ENCODE results near the gene TRAPPC2.
"Not testable (repeated sequence)": the region's sequence is repeated elsewhere in the genome, so short reads cannot be mapped to it uniquely, and the experiment has no call there.

Gene TRAPPC2

DNA sequence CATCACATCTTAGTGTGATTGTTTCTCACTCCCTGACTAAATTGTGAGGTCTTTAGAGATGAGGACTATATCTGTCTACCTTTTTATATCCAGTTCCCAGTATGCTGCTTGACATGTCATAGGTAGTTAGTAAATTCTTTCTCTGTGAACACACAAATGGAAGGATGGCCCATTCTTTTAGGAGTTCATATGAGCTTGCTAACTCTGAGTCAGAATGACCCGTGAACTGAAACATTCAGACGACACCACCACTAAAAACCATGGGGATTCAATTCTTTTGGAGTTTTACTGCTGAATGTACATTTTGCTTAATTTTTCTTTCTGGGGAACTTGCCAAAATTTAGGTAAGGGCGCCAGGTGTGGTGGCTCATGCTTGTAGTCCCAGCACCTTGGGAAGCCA lies 14.1 kb upstream of the TRAPPC2 start:
- no peak for DNase-seq

DNA sequence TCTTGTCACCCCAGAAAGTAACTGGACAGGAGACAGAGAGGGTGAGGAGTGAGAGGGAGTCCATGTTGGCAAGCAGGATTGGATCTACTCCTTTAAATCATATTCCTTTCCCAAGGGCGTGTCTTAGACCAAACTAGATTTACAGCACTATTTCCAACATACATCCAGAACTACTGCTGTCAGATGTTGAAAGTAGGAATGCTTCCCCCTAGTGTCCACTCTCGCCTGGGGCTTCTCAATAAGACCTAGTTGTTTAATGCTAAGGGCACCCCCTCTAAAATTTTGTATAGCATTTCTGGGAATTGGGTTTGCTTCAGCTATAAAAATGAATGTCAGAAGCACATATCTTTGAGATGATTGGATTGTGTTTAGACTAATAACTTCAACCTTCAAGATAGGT lies 13.4 kb upstream of the TRAPPC2 start:
- DNase-seq = no peak

DNA sequence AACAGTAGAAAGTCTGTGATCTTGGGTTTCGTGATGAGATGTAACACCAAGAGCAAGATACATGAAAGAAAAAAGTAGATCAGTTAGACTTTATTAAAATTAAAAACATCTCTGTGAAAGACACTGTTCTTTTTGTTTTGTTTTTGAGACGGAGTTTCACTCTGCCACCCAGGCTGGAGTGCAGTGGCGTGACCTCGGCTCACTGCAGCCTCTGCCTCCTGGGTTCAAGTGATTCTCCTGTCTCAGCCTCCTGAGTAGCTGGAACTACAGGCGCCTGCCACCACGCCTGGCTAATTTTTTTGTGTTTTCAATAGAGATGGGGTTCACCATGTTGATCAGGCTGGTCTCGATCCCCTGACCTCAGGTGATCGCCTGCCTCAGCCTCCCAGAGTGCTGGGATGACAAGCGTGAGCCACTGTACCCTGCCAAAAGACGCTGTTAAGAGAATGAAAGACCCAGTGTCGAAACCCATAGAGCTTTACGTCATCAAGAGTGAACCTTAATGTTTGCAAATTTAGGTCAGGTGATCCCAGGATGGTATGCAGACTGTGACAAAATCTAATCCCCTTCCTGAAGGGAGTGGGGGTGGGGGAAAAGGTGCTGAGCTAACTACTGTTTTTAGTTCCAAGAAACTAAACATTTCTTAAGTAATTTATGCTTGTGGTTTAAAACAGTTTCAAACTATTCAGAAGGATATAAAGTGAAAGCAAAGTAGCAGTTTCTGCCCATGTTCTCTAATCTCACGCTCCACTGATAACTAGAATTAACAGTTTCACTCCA lies 8.2 kb upstream of the TRAPPC2 start:
- DNase-seq = no peak

DNA sequence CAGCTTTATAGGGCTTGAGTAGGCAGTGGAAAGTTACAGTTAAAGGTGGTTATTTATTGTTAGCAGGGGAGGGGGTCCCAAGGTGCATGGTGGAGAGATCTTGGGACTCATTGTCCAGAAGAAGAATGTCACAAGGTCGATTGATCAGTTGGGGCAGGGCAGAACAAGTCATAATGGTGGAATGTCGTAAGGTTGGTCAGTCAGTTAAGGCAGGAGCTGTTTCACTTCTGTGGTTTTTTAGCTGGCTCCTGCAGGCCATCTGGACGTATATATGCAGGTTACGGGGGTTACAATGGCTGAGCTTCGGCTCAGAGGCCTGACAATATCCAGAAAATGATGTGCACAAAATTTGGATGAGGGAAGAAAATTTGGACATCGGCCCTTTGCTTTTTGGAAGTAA lies 7.3 kb upstream of the TRAPPC2 start:
- DNase-seq = no peak

DNA sequence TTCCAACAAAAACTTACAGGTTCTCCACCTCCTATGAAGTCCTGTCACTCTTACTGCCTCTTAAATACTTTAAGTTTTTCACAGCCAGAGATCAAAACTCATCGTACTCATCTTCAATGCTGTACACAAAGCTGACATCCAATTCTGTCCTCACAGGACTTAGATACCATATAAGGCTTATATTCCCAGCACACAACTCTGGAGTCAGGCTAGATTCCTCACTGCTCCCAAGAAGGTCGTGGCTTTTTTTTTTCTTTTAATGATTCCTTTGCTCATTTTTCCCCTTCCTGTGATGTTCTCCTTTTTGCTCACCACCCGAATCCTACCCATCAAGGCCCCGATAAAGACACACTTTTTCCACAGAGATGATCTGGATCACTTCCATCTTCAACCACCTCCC lies 914 bp downstream of the TRAPPC2 start:
- DNase-seq = no peak

DNA sequence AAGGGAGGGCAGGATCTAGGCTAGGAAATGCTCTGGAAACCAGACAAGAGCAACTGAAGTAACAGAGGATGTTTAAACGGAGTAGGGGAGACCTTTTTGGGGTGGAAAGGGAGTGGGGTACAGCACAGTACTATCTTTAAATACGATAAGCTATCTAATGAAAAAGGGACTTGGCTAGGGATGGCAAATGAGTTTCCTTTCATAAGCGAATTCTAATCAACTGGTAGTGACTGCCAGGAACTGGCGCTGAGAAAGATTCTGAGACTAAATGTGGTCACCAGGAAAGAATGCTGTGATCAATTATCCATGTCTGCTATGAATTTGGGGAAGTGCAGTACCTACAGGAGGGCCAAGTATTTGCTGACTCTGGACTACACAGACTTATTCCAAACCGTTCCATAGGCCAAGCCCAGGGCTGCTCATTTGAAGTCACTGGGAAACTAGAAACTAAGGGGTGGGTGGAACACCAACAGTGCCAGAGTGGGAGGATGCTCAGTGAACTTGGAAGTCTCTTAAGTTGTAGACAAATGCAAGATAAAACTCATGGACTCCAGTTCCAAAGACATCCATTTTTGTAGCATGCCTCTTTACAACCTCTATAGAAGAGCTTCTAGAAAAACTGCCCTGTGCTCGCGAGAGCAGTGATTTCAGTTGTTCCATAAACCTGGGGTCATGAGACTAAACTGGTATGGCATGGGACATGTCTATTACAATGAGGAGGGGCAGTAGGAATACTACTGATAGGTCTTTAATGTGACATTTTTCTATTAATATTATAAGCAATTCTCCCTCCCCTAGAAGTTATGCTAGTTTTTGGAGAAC lies 2.0 kb downstream of the TRAPPC2 start:
- DNase-seq = no peak

DNA sequence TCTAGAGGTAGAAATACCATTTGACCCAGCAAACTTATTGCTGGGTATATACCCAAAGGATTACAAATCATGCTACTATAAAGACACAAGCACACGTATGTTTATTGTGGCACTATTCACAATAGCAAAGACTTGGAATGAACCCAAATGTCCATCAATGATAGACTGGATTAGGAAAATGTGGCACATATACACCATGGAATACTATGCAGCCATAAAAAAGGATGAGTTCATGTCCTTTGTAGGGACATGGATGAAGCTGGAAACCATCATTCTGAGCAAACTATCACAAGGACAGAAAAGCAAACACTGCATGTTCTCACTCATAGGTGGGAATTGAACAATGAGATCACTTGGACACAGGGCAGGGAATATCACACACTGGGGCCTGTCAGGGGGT lies 3.9 kb downstream of the TRAPPC2 start:
- DNase-seq = not testable (repeated sequence)

DNA sequence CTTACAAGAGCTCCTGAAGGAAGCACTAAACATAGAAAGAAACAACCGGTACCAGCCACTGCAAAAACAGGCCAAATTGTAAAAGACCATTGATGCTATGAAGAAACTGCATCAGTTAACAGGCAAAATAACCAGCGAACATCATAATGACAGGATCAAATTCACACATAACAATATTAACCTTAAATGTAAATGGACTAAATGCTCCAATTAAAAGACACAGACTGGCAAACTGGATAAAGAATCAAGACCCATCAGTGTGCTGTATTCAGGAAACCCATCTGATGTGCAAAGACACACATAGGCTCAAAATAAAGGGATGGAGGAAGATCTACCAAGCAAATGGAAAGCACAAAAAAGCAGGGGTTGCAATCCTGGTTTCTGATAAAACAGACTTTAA lies 7.8 kb downstream of the TRAPPC2 start:
- DNase-seq = not testable (repeated sequence)

DNA sequence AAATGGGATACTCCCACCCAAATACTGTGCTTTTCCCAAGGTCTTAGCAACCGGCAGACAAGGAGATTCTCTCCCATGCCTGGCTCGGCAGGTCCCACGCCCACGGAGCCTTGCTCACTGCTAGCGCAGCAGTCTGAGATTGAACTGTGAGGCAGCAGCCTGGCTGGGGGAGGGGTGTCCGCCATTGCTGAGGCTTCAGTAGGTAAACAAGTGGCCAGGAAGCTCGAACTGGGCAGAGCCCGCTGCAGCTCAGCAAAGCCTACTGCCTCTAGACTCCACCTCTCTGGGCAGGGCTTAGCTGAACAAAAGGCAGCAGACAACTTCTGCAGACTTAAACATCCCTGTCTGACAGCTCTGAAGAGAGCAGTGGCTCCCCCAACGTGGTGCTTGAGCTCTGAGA lies 9.5 kb downstream of the TRAPPC2 start:
- not testable (repeated sequence) for DNase-seq

DNA sequence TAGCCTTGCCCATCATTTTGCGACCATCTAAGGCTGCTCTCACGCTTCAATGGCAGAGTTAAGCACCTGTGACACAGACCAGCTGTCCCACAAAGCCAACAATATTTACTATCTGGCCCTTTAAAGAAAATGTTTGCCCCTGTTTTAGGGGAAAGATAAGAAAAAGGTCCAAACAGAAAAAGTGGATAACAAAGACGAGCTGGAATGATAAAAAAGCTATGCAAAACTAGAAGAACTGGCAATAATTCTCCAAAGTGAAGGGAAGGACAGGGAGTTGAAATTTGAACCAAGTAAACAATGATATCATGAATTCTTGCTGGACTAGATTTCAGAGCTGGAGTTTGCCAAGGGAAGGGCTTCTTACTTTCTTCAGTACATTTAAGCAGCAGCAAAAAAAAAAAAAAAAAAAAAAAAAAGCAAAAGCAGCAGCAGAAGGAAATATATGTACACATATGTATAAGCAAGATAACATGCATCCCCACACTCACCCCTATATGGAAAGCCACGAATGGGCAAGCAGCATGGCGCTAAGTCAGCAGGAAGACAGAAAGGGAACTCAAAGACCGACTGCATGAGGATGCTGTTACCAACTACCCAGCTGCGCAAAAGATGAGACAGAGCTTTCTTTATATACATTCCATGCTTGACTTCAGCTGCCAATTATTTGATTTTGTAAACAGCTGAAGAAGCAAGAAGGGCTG lies 12.5 kb downstream of the TRAPPC2 start:
- no peak for DNase-seq

DNA sequence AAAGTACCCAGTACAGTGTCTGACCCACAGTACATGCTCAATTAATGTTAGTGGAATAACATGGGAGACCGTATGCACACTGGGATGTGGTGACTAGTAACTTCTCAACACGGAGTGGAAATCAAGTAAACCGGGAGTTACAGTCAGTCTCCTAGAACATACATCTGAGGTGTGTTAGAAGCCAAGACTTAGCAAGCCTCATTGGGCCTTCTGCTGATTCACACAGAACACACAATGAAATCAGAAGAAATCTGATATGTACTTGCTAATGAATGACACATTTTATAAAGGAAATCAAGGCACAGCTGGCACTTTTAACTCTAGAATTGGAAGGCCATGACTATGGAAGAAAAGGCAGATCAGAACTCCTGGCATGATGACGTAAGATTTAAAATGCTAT lies 13.0 kb downstream of the TRAPPC2 start:
- DNase-seq = no peak

DNA sequence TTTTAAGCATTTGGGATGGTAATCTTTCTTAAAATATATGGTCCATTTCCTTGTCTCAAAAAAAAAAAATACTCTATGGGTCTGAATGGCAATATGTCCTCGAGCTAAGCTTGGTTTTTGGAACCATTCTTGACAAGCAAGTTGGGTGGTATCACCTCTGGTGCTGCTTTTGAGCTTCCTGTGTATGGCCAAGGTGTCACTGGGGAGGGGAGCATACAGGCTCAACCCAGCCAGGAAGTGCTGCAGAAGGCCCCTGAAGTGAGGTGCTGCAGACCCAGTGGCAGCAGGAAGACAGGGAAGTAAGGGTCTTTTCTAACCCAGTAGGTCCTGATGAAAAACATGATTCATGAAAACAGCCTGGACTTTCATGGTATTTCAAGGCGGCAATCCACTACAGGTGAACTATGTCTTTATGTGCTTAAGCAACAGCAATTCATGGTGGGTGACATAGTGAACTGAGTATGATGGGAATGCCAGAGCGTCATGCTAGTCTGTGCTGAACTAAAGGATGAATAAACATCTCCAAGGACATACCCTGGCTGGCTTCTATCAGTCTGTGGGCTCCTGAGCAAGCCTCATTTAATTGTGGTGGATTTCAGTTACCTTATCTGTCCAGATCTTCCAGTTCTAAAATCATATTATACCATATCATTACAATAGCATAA lies 15.1 kb downstream of the TRAPPC2 start:
- no peak for DNase-seq

DNA sequence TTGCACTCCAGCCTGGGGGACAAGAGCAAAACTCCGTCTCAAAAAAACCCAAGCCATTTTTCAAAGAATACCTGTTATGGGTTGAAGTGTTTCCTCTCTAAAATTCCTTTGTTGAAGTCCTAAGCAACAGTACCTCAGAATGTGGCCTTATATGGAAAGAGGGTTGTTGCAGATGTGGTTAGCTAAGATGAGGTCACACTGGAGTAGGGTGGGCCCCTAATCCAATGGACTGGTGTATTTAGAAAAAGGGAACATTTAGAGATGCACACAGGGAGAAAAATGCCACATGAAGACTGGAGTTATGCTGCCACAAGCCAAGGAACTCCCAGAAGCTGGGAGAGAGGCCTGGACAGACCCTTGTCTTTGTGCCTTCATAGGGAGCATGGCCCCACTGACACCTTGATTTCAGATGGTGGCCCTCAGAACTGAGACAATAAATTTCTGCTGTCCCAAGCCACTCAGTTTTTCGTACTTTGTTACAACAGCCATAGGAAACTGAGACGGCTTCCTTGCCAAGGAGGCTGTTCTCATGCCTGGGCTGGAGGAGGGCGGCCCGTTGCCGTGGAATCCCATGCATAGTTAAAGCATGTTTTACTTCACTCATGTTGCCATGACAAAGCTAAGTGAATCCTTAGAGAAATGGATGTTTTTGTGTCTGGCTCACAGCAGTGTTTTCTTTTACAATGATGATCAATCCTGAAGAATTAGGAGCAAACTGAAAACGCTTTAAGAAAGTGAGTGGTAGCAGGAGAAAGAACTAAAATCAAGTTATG lies 16.5 kb downstream of the TRAPPC2 start:
- DNase-seq = no peak

DNA sequence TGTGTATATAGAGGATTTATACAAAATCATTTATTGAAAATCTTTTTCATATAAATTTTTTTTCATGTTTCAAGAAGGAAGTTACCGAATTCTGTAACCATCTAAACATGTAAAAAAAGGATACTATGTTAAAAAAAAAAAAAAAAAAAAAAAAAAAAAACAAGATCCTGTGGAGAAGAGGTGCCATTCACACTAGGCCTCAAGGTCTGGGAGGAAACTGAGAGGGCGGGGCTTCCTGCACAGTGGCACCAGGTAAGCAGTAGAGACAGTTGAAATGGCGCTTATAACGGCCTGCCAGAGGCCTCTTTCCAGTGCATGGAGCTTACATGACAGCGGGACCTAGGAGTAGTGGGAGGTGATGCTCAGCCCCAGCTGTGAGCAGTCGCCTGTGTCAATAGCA lies 17.5 kb downstream of the TRAPPC2 start:
- no peak for DNase-seq

DNA sequence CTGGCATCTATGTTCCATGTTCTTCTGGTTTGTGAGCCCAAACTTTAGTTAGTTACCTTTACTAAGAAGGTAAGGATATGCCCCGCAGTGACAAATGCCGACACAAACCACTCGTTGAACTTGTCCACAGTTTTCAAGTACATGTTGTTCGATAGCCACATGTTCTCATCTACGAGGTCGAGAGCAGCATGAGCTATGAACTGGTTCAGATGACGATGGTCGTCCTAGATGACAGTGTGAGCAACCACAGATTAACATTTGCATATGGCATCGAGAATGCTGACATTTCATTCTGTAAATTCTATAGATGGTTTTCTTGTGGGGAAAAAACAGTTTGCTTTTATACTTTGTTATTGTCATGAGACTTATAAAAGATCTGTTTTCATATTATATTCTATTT lies 18.0 kb downstream of the TRAPPC2 start:
- DNase-seq = no peak

DNA sequence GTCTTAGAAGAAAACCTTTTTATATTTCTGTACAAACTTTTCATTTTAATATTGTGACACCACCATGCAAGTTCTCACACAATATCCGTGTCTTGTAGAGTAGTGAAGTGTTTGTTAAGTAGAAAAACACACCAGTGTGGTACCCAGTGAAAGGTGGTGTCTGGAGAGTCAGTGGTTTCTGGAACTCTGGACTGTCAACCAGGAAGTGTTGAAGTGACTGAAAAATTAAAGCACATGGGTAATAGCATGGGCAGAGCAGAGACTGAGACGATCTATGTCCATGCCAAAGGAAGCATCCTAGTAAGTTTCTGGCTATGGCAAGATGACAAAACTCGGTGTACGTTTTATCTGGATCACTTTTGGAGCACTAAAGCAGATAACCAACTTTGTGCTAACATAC lies 23.3 kb downstream of the TRAPPC2 start:
- no peak for DNase-seq

DNA sequence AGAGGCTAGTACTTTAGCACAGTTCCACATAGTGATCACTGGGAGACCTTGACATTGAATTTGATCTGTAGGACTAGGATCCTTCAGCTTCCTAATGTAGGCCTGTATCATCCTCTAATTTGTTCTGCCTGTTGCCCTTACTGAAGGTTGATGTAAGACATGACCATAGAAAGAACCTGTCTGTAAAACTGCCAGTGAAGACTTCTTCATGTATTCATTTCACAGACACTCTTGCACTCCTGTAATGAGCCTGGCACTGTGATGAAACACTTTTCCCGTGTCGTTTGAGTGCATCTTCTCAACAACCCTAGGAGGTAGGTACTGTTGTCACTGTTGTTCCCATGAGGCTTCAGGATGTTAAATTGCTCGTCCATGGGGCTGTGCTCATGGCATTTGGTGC lies 30.8 kb downstream of the TRAPPC2 start:
- DNase-seq = no peak

DNA sequence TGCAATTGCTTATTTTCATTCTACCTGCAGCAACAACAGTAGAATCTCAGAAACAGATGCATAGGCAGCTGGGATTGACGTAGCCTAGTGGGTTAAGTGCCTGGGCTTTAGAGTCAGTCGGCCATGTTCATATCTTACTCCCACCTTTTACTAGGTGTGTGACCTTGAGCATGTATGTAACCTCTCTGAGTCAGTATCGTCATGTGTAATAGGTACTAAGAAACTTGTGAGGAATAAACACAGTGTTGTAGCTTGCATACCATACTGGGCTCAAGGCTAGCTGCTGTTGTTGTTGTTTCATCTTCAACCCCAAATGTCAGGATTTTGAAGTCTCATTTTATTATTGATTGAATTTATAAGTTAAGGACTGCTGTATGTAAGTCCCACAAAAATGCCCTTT lies 31.3 kb downstream of the TRAPPC2 start:
- DNase-seq = no peak

DNA sequence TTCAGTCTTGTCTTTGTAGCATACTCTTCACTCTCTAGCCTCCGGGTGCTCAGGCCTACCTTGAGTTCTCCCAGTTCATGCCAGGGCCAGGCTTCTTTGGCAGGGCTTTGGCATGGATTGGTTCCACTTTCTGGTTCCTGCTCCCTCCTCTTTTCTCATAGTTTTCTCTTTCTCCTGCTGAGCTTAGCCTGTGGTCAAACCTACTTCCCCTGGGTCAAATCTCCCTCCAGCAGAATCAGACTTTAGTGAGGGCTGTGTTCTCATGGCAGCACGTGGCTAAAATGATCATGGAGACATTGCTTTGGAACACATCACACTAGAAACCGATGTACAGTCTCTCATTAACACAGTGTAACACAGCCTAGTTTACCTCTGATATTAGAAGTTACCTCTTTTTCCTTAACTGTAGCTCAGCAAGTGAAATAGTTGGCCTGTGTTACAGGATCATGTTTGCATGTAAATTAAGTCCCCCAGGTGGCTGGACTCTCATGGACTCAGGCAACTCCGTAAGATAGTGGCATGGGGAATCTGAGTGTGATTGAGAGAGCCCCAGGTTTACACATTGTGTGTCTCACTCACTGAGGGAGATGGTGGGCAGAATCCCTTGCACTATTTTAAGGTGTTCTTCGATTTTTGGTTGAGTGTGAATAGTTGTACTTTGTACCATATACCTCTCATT lies 32.2 kb downstream of the TRAPPC2 start:
- no peak for DNase-seq

DNA sequence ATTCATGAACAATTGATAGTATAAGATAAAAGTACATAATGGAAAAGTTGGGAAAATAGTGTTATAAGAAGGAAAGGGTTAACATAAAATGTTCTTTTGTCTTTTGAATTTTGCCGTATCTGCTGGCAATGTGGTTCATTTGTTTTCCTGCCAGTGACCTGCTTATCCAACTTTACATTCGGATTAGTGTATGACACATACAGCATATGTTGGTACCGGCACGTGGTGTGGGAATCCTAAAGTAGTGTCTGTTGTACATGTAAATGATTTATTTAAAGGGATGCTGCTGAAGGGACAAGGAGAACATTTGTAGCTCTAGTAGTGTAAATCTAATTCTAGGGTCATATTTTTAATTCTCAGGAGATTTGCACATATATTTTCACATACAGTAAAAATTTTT lies 34.0 kb downstream of the TRAPPC2 start:
- no peak for DNase-seq

DNA sequence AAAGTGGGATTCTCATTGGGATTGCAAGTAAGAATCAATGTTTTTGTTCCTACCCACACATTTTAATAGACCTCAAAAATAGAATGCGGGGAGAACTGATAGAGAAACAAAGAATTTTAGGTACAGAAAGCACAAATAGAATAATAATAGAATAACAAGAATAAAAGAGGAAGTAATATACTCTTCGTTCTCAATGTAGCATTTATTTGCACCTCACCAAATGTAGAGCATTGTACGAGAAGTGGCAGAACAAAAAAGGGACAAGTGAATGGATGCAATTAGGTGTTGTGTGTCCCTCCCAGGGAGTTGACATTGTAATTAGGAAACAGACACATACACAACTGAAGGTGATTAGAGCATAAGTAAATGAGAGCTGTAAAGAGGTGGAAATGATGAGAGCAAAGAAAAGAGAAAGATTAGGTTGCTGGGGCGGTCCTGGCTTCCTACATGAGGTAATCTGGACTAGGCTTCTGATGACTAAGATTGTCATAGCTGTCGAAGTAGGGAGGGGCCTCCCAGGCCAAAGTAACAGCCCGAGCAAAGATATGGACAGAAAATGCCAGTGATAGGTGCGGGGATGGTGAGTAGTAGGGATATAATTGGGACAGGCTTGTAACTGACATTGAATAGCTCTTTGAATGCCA lies 35.1 kb downstream of the TRAPPC2 start:
- no peak for DNase-seq

Data from right kidney (tissue), 1 donor.